CD4-positive, alpha-beta T cell treated with Interleukin-2 at 100 ng/mL for 4 hours (primary cell): ENCODE data around the gene MICAL1.

Experiments
- DNase-seq: peaks from one replicate; pipeline ENCODE4 v3.0.0-alpha.2; 2020; ENCODE audit warnings: low spot score

The MICAL1 gene, protein sequence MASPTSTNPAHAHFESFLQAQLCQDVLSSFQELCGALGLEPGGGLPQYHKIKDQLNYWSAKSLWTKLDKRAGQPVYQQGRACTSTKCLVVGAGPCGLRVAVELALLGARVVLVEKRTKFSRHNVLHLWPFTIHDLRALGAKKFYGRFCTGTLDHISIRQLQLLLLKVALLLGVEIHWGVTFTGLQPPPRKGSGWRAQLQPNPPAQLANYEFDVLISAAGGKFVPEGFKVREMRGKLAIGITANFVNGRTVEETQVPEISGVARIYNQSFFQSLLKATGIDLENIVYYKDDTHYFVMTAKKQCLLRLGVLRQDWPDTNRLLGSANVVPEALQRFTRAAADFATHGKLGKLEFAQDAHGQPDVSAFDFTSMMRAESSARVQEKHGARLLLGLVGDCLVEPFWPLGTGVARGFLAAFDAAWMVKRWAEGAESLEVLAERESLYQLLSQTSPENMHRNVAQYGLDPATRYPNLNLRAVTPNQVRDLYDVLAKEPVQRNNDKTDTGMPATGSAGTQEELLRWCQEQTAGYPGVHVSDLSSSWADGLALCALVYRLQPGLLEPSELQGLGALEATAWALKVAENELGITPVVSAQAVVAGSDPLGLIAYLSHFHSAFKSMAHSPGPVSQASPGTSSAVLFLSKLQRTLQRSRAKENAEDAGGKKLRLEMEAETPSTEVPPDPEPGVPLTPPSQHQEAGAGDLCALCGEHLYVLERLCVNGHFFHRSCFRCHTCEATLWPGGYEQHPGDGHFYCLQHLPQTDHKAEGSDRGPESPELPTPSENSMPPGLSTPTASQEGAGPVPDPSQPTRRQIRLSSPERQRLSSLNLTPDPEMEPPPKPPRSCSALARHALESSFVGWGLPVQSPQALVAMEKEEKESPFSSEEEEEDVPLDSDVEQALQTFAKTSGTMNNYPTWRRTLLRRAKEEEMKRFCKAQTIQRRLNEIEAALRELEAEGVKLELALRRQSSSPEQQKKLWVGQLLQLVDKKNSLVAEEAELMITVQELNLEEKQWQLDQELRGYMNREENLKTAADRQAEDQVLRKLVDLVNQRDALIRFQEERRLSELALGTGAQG

GRCh38 chr6:109455437-109456110 is at the start of gene MICAL1:
MICAL1 (minus strand) TSS chr6:109455772; CDS start chr6:109454196, 1,576 bp downstream.
- peak; percentile 76 for DNase-seq

DNA sequence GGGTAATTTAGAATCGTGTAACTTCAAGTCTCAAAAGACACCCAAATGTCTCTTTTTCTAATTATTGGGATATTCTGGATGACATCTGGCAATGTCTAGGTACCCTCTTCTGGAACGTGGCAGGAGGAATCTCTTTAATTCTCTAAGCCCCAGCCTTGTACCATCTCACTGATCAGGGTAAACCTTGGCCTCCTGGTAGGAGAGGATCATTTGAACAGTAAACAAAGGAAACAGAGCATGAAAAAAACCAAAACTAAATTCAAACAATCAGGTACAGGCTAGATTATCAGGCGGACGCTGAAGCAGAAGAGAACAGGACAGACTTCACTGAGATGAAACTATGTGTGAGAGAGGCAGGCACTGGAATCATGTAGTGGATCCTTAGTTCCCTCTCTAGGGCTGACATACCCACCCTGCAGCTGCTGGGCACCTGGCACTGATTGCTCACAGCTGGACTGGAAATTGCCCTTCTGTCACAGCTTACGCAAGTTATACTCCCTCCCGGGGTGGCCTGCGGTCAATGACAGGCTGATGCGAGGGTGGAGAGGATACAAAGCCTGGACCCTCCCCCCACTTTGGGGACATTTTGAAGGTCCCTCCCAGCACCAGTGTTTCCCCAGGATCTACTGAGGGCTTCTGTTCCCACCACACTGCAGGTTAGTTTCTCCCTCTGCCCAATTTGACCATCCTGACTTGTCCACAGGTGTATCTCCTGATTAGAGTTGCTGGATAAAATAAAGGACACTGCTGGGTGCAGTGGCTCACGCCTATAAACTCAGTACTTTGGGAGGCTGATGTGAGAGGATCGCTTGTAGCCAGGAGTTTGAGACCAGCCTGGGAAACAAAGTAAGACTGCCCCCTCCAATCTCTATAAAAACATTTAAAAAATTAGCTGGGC is 48.0 kb upstream of the MICAL1 start:
- DNase-seq: no peak

- no peak for DNase-seq
Measured at GRCh38 chr6:109498936-109499335, 43.4 kb upstream of the MICAL1 start.

DNA sequence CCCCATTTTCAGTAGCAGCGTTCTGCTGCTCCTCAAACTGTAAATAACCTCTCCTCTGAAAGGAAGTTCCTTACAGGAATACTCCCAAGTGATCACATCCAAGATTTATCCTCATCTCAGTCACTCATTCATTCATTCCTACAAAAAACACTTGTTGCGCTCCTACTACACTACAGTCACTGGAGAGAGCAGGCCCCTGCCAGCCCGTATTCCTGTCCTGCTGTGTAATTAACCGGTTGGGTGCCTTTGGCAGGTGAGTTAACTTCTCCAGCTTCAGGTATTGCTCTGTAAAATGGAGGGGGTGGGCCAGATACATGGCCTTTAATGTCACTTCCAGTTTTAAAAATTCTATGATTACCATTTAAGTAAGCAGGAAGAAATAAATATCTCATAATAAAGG is 42.5 kb upstream of the MICAL1 start:
- DNase-seq: no peak

- no peak for DNase-seq
Measured at GRCh38 chr6:109496036-109496772, 40.6 kb upstream of the MICAL1 start.

DNA sequence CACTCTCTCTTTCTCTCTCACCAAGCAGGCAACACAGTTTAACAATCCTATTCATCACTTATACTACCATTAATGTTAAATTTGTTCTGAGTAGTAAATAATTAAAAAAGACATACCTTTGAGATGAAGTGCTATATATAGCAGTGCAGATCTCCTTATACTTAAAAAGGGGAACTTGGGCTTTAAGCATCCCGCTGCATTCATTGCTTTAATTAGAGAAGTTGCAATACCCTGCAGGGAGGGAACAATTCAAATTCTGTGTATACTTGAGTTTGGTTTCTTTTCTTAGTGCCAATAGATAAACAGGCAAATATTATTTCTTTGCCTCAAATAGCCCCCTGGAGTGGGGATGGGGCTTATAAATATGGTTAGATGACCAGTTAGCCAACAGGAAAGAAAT is 38.3 kb upstream of the MICAL1 start:
- DNase-seq: no peak

- peak; percentile 45 for DNase-seq
Measured at GRCh38 chr6:109491207-109491938, 35.8 kb upstream of the MICAL1 start.

DNA sequence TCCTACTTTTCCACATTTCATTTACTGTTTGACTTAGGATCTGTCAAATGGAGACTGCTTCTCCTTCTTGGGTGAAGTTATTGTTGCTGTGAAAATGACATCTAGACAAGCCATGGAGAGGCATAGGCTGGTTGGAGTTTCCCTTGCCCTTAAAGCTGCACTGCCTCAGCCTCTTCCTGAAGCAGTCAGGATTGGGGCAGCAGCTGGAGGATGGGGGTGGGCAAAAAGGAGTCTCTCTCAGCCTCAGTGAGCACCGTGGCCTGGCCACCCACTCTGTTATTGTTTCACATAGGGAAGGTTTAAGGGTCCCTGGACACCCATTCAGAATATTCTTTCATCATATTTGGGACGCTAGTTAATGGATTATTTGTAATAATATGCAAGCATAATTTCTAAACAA is 35.1 kb upstream of the MICAL1 start:
- DNase-seq: no peak

DNA sequence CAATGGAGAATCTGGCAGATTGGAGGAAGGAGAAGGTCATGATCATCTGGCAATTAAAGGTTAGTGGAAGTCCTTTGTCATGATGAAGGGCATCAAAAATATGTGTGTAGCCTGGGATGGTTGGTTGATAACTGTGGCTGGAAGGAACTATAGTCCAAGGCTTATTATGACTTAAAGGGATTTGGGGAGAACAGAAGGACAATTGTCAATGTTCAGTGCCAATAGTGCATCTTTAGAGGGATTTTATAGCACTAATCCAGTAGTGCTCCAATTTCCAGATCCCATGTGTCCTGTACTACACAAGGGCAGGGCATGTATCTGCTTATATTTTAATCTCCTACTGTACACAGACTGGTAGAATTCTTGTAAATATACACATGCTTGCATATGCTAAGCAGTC is 32.4 kb upstream of the MICAL1 start:
- DNase-seq: no peak

- no peak for DNase-seq
Measured at GRCh38 chr6:109486068-109486467, 30.5 kb upstream of the MICAL1 start.

- no peak for DNase-seq
Measured at GRCh38 chr6:109485266-109485935, 29.8 kb upstream of the MICAL1 start.

GRCh38 chr6:109484122-109484521 is 28.6 kb upstream of the MICAL1 start:
- no peak for DNase-seq

DNA sequence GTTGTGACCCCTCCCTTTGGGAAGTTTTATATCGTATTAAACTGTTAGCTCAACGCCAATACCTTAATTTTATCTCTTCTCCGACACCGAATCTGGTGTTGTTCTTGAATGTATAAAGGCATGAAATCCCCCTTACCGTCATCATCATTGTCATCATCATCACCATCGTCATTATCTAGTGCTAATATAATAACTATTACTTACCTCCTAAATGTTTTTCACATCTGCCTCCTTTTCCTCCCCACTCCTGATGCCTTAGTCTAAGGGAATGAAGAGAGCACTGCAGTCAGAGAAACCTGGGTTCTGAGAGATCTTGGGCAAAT is 28.1 kb upstream of the MICAL1 start:
- DNase-seq: no peak

DNA sequence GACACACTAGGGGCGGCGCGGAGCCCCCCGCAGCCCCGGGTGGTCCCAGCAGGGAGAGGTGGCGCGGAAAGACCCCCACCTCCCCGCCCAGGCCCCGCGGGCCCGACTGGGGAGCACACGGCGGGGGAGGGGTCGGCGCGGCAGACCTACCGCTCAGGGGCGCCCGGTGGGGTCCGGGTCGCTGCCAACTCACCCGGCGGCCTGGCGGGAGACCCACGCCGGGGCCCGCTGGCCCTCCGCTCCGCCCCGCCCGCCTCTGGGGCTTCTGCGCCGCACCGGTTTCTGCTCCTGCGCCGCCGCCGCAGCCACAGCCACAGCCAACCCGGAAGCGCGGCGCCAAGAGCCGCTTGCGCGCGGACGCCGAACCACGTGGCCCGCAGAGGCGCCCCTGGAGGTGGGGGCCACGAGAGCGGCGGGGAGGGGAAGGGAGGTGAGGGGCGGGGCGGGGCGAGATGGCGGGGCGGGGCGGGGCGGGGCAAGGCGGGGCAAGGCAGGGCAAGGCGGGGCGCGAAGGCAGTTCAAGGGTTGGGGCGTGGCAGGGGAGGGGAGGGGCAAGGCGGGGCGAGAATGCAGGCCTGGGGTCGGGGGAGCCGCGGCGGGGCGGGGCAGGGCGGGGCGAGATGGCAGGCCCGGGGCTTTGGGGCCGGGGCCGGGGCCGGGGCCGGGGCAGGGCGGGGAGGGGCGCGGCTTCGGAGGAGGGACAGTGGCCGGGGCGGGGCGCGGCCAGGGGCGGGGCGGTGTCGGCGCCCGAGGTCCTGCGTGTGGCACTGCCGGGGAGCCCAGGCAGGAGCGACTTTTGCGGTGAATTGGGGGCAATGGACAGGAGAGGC is 27.5 kb upstream of the MICAL1 start, which contains the start of gene ZBTB24:
Gene ZBTB24 (minus strand): TSS at position 315 of the 830 bp plus-strand sequence. CDS start 1,193 bp downstream, outside the sequence.
- DNase-seq: peak; percentile 87

GRCh38 chr6:109480993-109481480 is 25.5 kb upstream of the MICAL1 start:
- DNase-seq: no peak

- peak; percentile 37 for DNase-seq
Measured at GRCh38 chr6:109478841-109479624, 23.5 kb upstream of the MICAL1 start.

DNA sequence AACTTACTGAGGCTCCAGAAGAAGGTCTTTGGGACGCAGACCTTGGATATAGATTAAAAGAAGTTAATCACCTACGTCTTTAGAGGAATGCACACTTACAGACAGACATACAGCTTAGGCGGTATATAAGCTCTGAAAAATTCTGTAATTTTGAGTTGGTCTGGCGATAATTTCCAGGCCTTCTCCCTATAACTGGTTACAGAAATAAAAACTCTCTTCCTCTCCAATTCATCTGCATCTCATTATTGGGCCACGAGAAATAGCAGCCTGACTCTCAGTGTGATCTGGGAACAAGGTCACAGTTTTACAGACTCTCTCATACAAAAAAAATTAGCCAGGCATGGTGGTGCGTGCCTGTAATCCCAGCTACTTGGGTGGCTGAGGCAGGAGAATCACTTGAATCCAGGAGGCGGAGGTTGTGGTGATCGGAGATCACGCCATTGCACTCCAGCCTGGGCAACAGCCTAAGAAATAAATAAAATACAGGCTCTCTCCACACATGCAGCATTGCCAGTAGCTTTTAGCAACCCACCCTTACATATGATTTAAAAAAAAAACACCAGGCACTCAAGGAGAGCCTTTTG is 22.7 kb upstream of the MICAL1 start:
- no peak for DNase-seq
